IMR-90 (cell line): Measurements from ENCODE around the gene JPH3. TPM values are rescaled to one million over a fixed set of nuclear protein-coding genes. Genes with fewer than 3 reads are reported as not detected.

Experiments
- ATAC-seq: fragments of 200-7000 bp; cut with Tn5 transposase; 2 replicates; pipeline ENCODE4 v1.9.1; 2020; ENCODE audit warnings: low read depth, mild to moderate bottlenecking, moderate library complexity
- BruUV-seq: library from RNA; stranded (reverse); fragments of 400-500 nt; replicated peaks from 2 replicates; lab custom pipeline; 2021; lab: Mats Ljungman, UMichigan
- CTCF ChIA-PET: fragments of 300-600 bp; formaldehyde crosslinking; extraction: SDS; loops from one replicate; lab custom pipeline; 2021; ENCODE audit warnings: antibody characterized with exemption; lab: Yijun Ruan, JAX
- POLR2A ChIA-PET: fragments of 300-600 bp; sonication (Branson Sonifier 250); formaldehyde crosslinking; loops from one replicate; lab custom pipeline; 2022; ENCODE audit warnings: antibody characterized with exemption; ENCODE audit not compliant: unreplicated experiment; lab: Charles Lee
- DNase-seq: peaks from one replicate; pipeline ENCODE4 v3.0.0; 2013
- H2AFZ ChIP-seq: replicated peaks from 2 replicates; pipeline ENCODE3; 2013; ENCODE audit warnings: low read length, mild to moderate bottlenecking; ENCODE audit not compliant: poor library complexity
- H2AK5ac ChIP-seq: 2 replicates; pipeline ENCODE4 v1.6.1; 2013; ENCODE audit warnings: low read depth, low read length, inconsistent platforms
- H2AK9ac ChIP-seq: replicated peaks from 2 replicates; pipeline ENCODE3; 2013; ENCODE audit warnings: mild to moderate bottlenecking, low read depth, low read length, moderate library complexity; ENCODE audit not compliant: poor library complexity
- H2BK120ac ChIP-seq: 2 replicates; pipeline ENCODE4 v1.6.1; 2013; ENCODE audit warnings: low read depth, low read length, inconsistent platforms
- H2BK15ac ChIP-seq: 3 replicates; pipeline ENCODE4 v1.6.1; 2013; ENCODE audit warnings: low read depth, low read length, inconsistent platforms
- H2BK20ac ChIP-seq: 2 replicates; pipeline ENCODE4 v1.6.1; 2013; ENCODE audit warnings: low read depth, mild to moderate bottlenecking, inconsistent platforms, low read length, moderate library complexity
- H2BK5ac ChIP-seq: 2 replicates; pipeline ENCODE4 v1.6.1; 2013; ENCODE audit warnings: mild to moderate bottlenecking, low read depth, low read length, inconsistent platforms; ENCODE audit not compliant: poor library complexity, severe bottlenecking
- H3K14ac ChIP-seq: replicated peaks from 2 replicates; pipeline ENCODE4 v1.6.1; 2013; ENCODE audit warnings: low read depth, low read length, inconsistent platforms
- H3K18ac ChIP-seq: 2 replicates; pipeline ENCODE4 v1.6.1; 2013; ENCODE audit warnings: low read depth, low read length, control low read depth
- H3K23ac ChIP-seq: 2 replicates; pipeline ENCODE4 v1.6.1; 2013; ENCODE audit warnings: low read depth, low read length, inconsistent platforms
- H3K27ac ChIP-seq: 2 replicates; pipeline ENCODE4 v1.5.1; 2013; ENCODE audit warnings: mild to moderate bottlenecking, control low read depth, low read length; ENCODE audit not compliant: insufficient read depth
- H3K27me3 ChIP-seq: 2 replicates; pipeline ENCODE4 v1.6.1; 2013; ENCODE audit warnings: low read length; ENCODE audit not compliant: control insufficient read depth, insufficient read depth
- H3K36me3 ChIP-seq: 2 replicates; pipeline ENCODE4 v1.6.1; 2013; ENCODE audit warnings: low read length, mixed read lengths; ENCODE audit not compliant: control insufficient read depth, insufficient read depth
- H3K4ac ChIP-seq: 2 replicates; pipeline ENCODE4 v1.6.1; 2013; ENCODE audit warnings: low read depth, low read length, inconsistent platforms
- H3K4me1 ChIP-seq: 2 replicates; pipeline ENCODE4 v1.6.1; 2013; ENCODE audit warnings: low read length, mixed read lengths; ENCODE audit not compliant: control insufficient read depth, insufficient read depth
- H3K4me2 ChIP-seq: 2 replicates; pipeline ENCODE4 v1.6.1; 2013; ENCODE audit warnings: low read depth, mild to moderate bottlenecking, control low read depth, low read length, moderate library complexity
- H3K4me3 ChIP-seq: 2 replicates; pipeline ENCODE4 v1.5.1; 2013; ENCODE audit warnings: low read depth, mild to moderate bottlenecking, control low read depth, low read length, moderate library complexity; ENCODE audit not compliant: insufficient read depth
- H3K56ac ChIP-seq: 2 replicates; pipeline ENCODE4 v1.6.1; 2013; ENCODE audit warnings: low read length, inconsistent platforms; ENCODE audit not compliant: insufficient read depth; ENCODE audit errors: extremely low read depth
- H3K79me1 ChIP-seq, 2 experiments: 2 replicates each; pipeline ENCODE4 v1.6.1; 2013; ENCODE audit warnings: low read length in 2 of 2, inconsistent platforms in 1 of 2, low read depth in 1 of 2
- H3K9ac ChIP-seq: 2 replicates; pipeline ENCODE4 v1.6.1; 2013; ENCODE audit warnings: low read depth, low read length, control low read depth
- H3K9me1 ChIP-seq: 2 replicates; pipeline ENCODE4 v1.6.1; 2013; ENCODE audit warnings: low read length, inconsistent platforms; ENCODE audit not compliant: insufficient read depth
- H3K9me3 ChIP-seq: 2 replicates; pipeline ENCODE4 v1.6.1; 2013; ENCODE audit warnings: low read length; ENCODE audit not compliant: control insufficient read depth, insufficient read depth
- H4K20me1 ChIP-seq: 2 replicates; pipeline ENCODE4 v1.6.1; 2013; ENCODE audit warnings: low read length, inconsistent platforms; ENCODE audit not compliant: insufficient read depth
- H4K5ac ChIP-seq: 2 replicates; pipeline ENCODE4 v1.6.1; 2013; ENCODE audit warnings: mild to moderate bottlenecking, low read depth, low read length, control low read depth
- H4K8ac ChIP-seq, 2 experiments: 2 replicates each; pipeline ENCODE4 v1.6.1; 2013; ENCODE audit warnings: low read depth in 2 of 2, low read length in 2 of 2, control low read depth in 1 of 2, inconsistent platforms in 1 of 2
- H4K91ac ChIP-seq: 2 replicates; pipeline ENCODE4 v1.6.1; 2013; ENCODE audit warnings: low read depth, low read length, inconsistent platforms; ENCODE audit not compliant: insufficient read depth
- BHLHE40 ChIP-seq: fragments of 150-350 bp; IDR thresholded peaks from 2 replicates; pipeline ENCODE4 v1.6.1; 2016; ENCODE audit warnings: mild to moderate bottlenecking, low read depth, low read length
- CEBPB ChIP-seq: IDR thresholded peaks from 2 replicates; pipeline ENCODE4 v1.6.1; 2012; ENCODE audit warnings: low read depth, low read length, improper control_type of control experiment
- CHD1 ChIP-seq: IDR thresholded peaks from 2 replicates; pipeline ENCODE4 v1.6.1; 2012; ENCODE audit warnings: low read depth, low read length, improper control_type of control experiment
- FOS ChIP-seq: fragments of 150-350 bp; IDR thresholded peaks from 2 replicates; pipeline ENCODE4 v1.6.1; 2016; ENCODE audit warnings: low read depth, low read length
- MAFK ChIP-seq: IDR thresholded peaks from 2 replicates; pipeline ENCODE4 v1.6.1; 2012; ENCODE audit warnings: low read depth, low read length, improper control_type of control experiment
- MAZ ChIP-seq: IDR thresholded peaks from 2 replicates; pipeline ENCODE4 v1.6.1; 2012; ENCODE audit warnings: low read depth, mild to moderate bottlenecking, low read length, improper control_type of control experiment, moderate library complexity, borderline replicate concordance
- MXI1 ChIP-seq: IDR thresholded peaks from 2 replicates; pipeline ENCODE4 v1.6.1; 2012; ENCODE audit warnings: low read depth, mild to moderate bottlenecking, low read length, moderate library complexity, borderline replicate concordance
- NFE2L2 ChIP-seq: fragments of 150-350 bp; IDR thresholded peaks from 2 replicates; pipeline ENCODE4 v1.6.1; 2016; ENCODE audit warnings: low read depth, mild to moderate bottlenecking, low read length
- POLR2A ChIP-seq: IDR thresholded peaks from 2 replicates; pipeline ENCODE4 v1.6.1; 2012; ENCODE audit warnings: mild to moderate bottlenecking, low read depth, low read length
- RAD21 ChIP-seq: IDR thresholded peaks from 2 replicates; pipeline ENCODE4 v1.6.1; 2012; ENCODE audit warnings: low read length, improper control_type of control experiment
- RFX5 ChIP-seq: IDR thresholded peaks from 2 replicates; pipeline ENCODE4 v1.8.0; 2012; ENCODE audit warnings: low read depth, mild to moderate bottlenecking, low read length, moderate library complexity
- SMC3 ChIP-seq: fragments of 150-350 bp; IDR thresholded peaks from 2 replicates; pipeline ENCODE4 v1.6.1; 2016; ENCODE audit warnings: low read depth, mild to moderate bottlenecking, antibody characterized with exemption, low read length, moderate library complexity
- USF2 ChIP-seq: fragments of 150-350 bp; IDR thresholded peaks from 2 replicates; pipeline ENCODE4 v1.6.1; 2017; ENCODE audit warnings: mild to moderate bottlenecking, antibody characterized with exemption, low read length, low read depth
- WGBS, 2 experiments: methylation state at CpG; one replicate each; pipeline versions ENCODE4 v1.1.5 to v1.1.7; 2013; ENCODE audit warnings: missing lambda C conversion rate in 2 of 2; ENCODE audit not compliant: insufficient read length in 1 of 2; ENCODE audit errors: extremely low coverage in 2 of 2; 5-methylcytosine and 5-hydroxymethylcytosine counted together
- dilution Hi-C: fragments of 300-500 bp; cut with HindIII; formaldehyde crosslinking; loops from one replicate; pipeline ENCODE4 v1.14.3; 2018; ENCODE audit warnings: low sequenced_read_pairs; ENCODE audit not compliant: unreplicated experiment
- in situ Hi-C: fragments of 300-500 bp; cut with MboI; formaldehyde crosslinking; loops from 3 replicates; pipeline ENCODE4 v1.14.3; 2019; ENCODE audit warnings: low sequenced_read_pairs, inconsistent platforms, mixed read lengths
- intact Hi-C: fragments of 100-400 bp; cut with micrococcal nuclease; formaldehyde crosslinking; loops from 2 replicates; pipeline ENCODE4 v1.10.0; 2022
- polyA plus RNA-seq, 3 experiments: library from polyadenylated mRNA; depleted of rRNA; stranded (reverse); fragments of >200 nt; gene quantifications; 2 replicates each; pipeline ENCODE4 v1.2.3, GENCODE V29; 2012; ENCODE audit warnings: low replicate concordance in 1 of 3
- total RNA-seq: library from RNA; depleted of rRNA; stranded (reverse); fragments of >200 nt; gene quantifications from 2 replicates; pipeline ENCODE4 v1.2.3, GENCODE V29; 2012
- TF ChIP-seq, protein P1 (sequence below): conservative IDR thresholded peaks from 2 replicates; pipeline ENCODE4 v1.5.1; 2012; ENCODE audit warnings: mild to moderate bottlenecking, low read depth, low read length, improper control_type of control experiment

JPH3 gene
- total and polyA plus RNA-seq, 2 of the 4 experiments (the other 2 are of a cell fraction): 0.03 TPM; not detected in 1

GRCh38 chr16:87595712-87596111, 6.6 kb upstream of the JPH3 start:
- no peak overlapping the region for H3K4me3 ChIP-seq
- no peak overlapping the region for H3K14ac ChIP-seq
- CTCF ChIA-PET: no interaction called here
- H3K18ac ChIP-seq: no peak overlapping the region
- H4K8ac ChIP-seq: no peak overlapping the region
- no peak for ATAC-seq
- no CpG with 5 or more reads among the region's 5 CpGs for WGBS, 2 experiments
- no peaks in the 10 kb centered on the region for H3K9me1 ChIP-seq
- no peak overlapping the region for H3K4me2 ChIP-seq
- no peak overlapping the region for H3K27ac ChIP-seq
- no peaks in the 10 kb centered on the region for H3K4me1 ChIP-seq
- H4K5ac ChIP-seq: no peak overlapping the region
- in situ Hi-C loops (no loop called here), intact Hi-C loops (no loop called here), dilution Hi-C loops (no loop called here)
- H3K23ac ChIP-seq: no peak overlapping the region
- no peak overlapping the region for H4K91ac ChIP-seq
- H2BK20ac ChIP-seq: no peak overlapping the region
- H3K9me3 ChIP-seq: peaks cover 8% of the 10 kb centered on the region
- no peaks in the 10 kb centered on the region for H4K20me1 ChIP-seq
- H3K56ac ChIP-seq: no peak overlapping the region
- H3K36me3 ChIP-seq: no peaks in the 10 kb centered on the region
- POLR2A ChIA-PET: no interaction called here
- no peak overlapping the region for H3K9ac ChIP-seq
- no TSS peak for BruUV-seq
- no peak overlapping the region for H2BK120ac ChIP-seq
- H2AK9ac ChIP-seq: no peak overlapping the region
- H3K27me3 ChIP-seq: peaks cover 58% of the 10 kb centered on the region
- no peak for TF ChIP-seq RAD21
- no peak for TF ChIP-seq SMC3
- TF ChIP-seq RFX5: no peak
- no peak for TF ChIP-seq MAFK
- TF ChIP-seq FOS: no peak
- TF ChIP-seq CEBPB: no peak
- no peak for TF ChIP-seq POLR2A
- no peak for TF ChIP-seq BHLHE40
- no peak for TF ChIP-seq MAZ
- TF ChIP-seq NFE2L2: no peak
- TF ChIP-seq USF2: no peak
- TF ChIP-seq CHD1: no peak
- no peak for TF ChIP-seq MXI1
- TF ChIP-seq, protein P1, sequence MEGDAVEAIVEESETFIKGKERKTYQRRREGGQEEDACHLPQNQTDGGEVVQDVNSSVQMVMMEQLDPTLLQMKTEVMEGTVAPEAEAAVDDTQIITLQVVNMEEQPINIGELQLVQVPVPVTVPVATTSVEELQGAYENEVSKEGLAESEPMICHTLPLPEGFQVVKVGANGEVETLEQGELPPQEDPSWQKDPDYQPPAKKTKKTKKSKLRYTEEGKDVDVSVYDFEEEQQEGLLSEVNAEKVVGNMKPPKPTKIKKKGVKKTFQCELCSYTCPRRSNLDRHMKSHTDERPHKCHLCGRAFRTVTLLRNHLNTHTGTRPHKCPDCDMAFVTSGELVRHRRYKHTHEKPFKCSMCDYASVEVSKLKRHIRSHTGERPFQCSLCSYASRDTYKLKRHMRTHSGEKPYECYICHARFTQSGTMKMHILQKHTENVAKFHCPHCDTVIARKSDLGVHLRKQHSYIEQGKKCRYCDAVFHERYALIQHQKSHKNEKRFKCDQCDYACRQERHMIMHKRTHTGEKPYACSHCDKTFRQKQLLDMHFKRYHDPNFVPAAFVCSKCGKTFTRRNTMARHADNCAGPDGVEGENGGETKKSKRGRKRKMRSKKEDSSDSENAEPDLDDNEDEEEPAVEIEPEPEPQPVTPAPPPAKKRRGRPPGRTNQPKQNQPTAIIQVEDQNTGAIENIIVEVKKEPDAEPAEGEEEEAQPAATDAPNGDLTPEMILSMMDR: no peak
- no peak for DNase-seq
- H2BK15ac ChIP-seq: no peak overlapping the region
- no peak overlapping the region for H3K4ac ChIP-seq
- H3K79me1 ChIP-seq: no peaks in the 10 kb centered on the region
- H2AK5ac ChIP-seq: no peak overlapping the region
- H2BK5ac ChIP-seq: no peak overlapping the region
- H2AFZ ChIP-seq: no peak overlapping the region
